ENCODE results near the gene RAP1A.
"Not testable (repeated sequence)": the region's sequence is repeated elsewhere in the genome, so short reads cannot be mapped to it uniquely, and the experiment has no call there.

RAP1A gene

DNA sequence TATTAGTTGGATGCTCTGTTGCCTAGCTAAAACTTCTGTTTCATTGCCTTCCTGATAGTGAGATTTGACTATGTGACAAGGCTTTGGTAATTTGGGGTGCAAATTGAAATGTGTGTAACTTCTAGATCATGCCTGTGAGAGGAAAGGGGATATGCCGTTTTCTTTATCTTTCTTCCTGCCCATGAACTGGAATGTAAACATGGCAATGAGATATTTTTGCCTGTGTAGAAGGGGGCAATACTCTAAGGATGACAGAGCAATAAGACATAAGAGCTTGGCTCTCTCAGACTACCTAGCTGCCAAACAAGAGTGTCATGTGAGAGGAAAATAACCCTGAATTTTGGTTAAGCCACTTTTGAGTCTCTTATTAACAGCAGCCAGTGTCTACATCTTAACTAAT lies 49.7 kb downstream of the RAP1A start:
- no peak for DNase-seq

DNA sequence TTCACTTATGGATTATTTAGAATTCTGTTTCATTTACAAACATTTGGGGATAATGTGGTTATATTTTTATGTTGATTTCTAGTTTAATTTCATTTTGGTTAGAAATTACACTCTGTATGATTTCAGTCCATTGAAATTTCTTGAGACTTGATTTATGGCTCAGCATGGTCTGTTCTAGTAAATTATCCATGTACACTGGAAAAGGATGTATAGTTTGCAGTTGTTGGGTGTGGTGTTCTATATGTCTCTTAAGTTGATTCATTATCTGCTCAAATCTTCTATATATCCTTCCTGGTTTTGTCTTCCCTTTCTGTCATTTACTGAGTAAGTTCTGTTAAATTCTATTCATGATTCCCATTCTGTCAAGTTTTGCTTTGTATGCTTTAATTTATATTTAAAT lies 52.3 kb downstream of the RAP1A start:
- no peak for DNase-seq

DNA sequence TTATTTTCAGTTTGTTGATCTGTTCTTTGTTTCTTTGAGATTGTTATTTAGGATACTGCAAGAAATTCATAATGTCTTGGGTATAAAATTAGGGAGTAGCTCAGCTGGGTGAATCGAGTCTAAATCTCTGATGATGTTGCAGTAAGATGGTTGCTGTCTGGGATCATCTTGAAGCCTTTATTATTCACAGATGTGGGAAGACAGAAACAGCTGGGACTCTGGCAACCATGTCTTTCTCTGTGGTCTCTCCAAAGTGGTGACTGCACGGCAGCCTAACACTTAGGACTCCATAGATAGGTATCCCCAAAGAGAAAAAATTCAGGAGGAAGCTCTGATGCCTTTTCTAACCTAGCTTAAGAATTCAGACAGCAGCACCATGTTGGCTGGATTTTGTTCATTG lies 52.7 kb downstream of the RAP1A start:
- no peak for DNase-seq

DNA sequence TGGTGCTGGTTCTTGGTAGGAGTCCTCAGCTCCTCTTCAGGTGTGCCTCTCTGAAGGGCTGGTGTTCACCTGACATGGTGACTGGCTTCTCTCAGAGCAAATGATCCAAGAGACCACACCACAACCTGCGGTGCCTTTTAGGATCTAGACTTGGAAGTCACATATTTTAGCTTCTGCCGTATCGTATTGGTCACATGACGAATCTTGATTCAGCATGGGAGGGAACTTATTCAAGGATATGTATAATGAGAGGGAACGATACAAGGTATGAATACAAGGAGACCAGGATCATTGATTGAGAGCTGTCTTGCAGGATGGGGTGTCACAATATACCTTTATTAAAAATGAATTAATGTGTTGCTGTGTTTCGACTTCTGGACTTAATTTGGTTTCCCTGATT lies 58.0 kb downstream of the RAP1A start:
- no peak for DNase-seq

DNA sequence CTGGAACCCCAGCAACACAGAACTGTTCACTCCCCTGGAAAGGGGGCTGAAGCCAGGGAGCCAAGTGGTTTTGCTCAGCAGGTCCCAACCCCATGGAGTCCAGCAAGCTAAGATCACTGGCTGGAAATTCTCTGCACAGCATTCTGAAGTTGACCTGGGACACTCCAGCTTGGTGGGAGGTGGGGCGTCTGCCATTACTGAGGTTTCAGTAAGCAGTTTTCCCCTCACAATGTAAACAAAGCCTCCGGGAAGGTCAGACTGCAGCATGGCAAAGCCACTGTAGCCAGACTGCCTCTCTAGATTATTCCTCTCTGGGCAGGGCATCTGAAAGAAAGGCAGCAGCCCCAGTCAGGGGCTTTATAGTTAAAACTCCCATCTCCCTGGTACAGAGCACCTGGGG lies 60.0 kb downstream of the RAP1A start:
- no peak for DNase-seq

DNA sequence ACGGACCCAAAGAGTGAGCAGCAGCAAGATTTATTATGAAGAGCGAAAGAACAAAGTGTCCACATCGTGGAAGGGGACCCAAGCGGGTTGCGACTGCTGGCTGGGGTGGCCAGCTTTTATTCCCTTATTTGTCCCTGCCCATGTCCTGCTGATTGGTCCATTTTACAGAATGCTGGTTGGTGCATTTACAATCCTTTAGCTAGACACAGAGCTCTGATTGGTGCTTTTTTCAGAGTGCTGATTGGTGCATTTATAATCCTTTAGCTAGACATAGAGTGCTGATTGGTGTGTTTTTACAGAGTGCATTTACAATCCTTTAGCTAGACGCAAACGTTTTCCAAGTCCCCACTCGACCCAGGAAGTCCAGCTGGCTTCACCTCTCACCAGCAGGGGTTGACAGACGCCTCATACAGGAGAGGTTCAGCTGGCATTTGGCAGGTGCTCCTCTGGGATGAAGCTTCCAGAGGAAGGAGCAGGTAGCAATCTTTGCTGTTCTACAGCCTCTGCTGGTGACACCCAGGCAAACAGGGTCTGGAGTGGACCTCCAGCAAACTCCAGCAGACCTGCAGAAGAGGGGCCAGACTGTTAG lies 60.7 kb downstream of the RAP1A start:
- not testable (repeated sequence) for DNase-seq

DNA sequence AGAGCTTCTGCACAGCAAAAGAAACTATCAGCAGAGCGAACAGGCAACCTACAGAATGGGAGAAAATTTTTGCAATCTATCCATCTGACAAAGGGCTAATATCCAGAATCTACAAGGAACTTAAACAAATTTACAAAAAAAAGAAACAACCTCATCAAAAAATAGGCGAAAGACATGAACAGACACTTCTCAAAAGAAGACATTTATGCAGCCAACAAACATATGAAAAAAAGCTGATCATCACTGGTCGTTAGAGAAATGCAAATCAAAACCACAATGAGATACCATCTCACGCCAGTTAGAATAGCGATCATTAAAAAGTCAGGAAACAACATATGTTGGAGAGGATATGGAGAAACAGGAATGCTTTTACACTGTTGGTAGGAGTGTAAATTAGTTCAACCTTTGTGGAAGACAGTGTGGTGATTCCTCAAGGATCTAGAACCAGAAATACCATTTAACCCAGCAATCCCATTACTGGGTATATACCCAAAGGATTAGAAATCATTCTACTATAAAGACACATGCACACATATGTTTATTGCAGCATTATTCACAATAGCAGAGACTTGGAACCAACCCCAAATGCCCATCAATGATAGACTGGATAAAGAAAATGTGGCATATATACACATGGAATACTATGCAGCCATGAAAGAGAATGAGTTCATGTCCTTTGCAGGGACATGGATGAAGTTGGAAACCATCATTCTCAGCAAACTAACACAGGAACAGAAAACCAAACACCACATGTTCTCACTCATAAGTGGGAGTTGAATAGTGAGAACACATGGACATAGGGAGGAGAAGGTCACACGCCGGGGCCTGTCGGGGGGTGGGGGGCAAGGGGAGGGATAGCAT lies 65.9 kb downstream of the RAP1A start:
- DNase-seq, result not testable (repeated sequence)

DNA sequence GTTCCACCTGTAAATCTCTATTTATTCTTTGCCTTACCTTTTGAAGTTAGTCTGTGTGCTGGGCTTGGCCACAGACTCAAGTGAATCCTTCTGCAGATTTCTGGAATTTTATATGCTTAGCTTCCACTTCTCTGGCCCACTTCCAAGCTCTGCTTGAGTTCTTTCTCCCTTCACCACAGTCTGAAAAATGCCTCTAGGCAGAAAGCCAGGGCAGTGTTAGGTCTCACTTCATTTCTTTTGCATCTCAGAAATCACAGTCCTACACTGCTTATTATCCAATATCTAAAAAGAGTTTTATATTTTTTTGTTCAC lies 70.7 kb downstream of the RAP1A start:
- no peak for DNase-seq

DNA sequence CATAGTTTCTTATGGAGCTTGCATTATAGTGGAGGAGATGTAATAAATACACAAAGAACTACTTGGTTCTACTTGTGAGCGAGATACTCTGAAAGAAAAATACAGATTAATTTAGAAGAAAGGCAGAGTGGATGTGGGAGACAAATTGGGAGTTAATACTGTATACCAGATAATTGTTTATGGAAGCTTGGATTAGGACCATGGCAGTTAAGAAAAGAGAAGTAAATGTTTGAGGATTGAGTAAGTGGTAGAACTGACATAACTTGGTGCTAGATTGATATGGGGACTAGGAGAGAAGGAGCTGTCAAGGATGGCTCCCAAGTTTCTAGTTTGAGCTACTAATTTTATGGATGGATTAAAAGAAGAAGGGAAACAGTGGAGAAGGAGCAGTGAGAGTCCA lies 72.3 kb downstream of the RAP1A start:
- no peak for DNase-seq

DNA sequence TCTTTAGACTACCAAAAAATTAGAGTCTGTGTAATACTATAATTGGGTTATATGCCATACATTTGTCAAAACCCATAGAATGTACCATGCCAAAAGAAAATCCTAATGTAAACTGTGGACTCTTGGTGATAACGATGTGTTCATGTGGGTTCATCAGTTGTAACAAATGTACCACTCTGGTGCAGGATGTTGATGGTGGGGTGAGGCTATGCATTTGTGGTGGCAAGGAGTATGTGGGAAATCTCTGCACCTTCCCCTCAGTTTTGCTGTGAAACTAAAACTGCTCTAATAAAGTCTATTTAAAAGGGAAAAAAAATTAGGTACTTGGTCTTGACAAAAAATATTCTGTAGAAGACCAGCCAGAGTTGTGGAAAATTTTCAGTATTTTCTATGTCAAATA lies 76.2 kb downstream of the RAP1A start:
- DNase-seq, result no peak

DNA sequence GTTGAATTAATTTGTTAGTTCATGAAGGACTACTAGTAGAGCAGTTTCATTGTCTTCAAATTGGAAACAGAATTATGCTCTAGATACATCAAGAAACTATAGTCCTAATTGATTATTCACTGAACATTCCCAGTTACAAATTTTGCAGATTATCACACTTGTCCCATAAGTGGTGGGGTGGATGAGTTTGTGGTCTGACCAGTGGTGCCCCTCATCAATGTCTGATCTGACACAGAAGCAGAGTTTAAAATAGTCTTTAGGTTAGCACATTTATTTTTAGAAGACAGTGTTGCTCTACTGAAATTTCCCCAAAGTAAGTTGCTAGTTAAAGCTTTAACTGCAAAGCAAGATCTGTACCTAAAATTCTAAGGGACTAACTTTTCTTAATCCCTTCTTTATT lies 76.7 kb downstream of the RAP1A start:
- DNase-seq, result no peak

DNA sequence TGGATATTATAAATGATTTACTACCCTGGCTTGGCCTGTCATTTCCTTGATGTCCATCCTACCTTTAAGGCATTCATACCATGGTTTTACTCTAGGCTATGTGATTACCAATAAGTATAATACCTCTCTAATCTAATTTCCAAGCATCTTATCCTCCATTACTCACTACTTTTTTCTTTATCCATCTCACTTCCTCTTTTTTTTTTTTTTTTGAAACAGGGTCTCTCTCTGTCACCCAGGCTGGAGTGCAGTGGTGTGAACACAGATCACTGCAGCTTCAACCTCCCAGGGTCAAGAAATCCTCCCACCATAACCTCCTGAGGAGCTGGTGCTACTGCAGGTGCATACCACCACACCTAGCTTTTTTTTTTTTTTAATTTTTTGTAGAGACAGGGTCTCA lies 79.7 kb downstream of the RAP1A start:
- no peak for DNase-seq

DNA sequence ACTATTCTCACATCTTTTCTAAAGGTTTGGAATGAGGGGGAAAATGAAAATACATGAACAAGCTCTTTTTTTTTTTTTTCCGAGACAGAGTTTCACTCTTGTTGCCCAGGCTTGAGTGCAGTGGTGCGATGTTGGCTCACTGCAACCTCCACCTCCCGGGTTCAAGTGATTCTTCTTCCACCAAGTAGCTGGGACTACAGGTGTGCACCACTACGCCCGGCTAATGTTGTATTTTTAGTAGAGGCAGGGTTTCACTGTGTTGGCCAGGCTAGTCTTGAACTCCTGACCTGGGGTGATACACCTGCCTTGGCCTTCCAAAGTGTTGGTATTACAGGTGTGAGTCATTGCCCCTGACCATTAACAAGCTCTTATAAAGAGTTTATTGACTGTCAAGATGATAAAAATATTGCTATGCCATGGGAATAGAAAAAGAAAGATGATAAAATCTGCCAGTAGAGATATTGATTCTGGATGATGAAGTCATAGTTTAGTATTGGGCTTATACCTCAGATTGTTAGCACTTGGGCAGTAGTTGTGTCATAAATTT lies 83.0 kb downstream of the RAP1A start:
- no peak for DNase-seq

DNA sequence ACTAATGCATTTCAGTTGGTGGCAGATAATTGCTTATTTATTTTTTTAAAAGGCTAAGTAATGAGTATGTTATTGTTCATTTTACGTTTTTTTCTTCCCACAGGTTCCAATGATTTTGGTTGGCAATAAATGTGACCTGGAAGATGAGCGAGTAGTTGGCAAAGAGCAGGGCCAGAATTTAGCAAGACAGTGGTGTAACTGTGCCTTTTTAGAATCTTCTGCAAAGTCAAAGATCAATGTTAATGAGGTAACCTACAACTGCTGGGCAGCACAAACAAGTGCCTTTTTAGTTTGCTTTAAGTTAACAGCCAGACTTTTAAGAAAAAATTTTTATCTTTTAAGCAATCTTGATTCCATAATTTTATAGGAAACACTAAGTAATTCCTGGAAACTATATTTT lies 84.7 kb downstream of the RAP1A start:
- no peak for DNase-seq

DNA sequence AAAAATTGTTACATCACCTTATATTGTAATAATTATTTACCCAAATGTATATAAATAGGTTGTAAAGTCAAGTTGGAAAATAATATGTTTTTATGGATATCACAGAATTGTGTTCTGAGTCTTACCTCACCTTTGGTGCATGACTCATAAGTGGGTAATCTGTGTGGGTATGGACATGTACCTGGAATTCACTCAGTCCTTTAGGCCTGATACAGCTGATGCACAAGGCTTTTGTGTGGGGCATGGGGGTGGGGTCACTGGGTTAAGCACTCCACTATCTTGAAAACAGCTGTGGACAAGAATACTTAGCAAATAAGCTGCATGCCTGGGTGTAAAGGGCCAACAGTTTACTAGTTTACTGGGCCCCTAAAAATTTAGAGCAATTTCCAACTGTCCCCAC lies 85.2 kb downstream of the RAP1A start:
- no peak for DNase-seq

DNA sequence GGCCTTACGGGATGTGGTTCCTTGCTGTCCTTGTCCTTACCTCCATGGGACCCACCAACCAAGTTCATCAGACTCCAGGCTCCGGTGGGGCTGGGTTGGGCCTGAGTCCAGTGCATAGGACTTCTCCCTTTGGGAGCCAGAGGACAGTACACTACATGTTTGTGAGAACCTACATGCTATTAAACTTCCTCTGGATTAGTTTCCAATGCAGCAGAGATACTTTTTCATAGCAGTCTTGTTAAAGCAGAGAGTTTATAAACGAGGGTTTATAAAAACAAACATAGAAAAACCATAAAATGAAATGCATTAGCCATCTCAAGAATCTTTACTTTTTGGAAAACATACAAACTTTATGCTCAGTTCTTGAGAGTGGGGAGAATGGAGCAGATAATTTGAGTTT lies 86.3 kb downstream of the RAP1A start:
- no peak for DNase-seq

DNA sequence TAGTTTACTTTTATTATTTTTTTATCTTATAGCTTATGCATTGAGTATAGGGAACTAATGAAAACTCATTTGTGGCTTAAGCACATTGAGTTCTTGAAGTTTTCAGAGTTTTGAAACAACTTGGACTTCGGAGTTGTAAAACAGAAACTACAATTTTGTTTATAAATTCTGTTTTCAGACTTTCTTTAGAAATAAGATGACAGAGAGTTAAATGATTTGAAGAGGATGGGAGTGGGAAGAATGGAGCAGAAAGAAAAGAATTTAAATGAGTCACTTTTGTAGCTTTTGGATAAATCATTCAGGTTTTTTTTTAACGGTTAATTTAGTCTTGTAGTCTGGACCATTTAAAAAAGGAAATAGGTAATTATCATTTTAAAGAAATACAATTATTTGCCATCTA lies 87.3 kb downstream of the RAP1A start:
- no peak for DNase-seq

DNA sequence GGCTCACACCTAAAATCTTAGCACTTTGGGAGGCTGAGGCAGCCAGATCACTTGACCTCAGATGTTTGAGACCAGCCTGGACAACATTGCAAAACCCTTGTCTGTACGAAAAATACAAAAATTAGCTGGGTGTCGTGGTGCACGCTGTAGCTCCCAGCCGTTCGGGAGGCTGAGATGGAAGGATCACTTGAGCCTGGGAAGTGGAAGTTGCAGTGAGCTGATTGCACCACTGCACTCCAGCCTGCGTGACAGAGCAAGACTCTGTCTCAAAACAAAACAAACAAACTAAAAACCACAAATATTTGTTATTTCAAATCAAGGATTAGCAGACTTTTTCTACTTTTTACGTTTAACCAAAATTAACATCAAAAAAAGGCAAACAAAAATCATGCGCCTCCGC lies 88.3 kb downstream of the RAP1A start:
- DNase-seq, result no peak

DNA sequence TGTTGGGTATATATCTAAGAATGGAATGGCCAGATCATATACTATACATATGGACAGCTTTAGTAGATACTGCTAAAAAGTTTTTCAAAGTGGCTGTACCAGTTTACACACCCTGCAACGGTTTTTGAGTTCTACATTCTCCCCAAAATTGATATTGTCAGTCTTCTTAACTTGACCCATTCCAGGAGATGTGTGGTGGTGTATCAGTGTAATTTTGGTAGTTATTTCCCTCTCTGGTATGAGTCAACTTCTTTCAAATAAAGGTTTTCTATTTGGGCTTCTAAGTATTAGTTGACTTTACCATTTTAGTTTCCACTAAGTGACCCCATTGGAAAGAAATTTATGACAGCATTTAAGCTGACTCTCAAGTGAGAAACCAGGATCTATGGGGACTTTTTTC lies 90.4 kb downstream of the RAP1A start:
- DNase-seq, result no peak

DNA sequence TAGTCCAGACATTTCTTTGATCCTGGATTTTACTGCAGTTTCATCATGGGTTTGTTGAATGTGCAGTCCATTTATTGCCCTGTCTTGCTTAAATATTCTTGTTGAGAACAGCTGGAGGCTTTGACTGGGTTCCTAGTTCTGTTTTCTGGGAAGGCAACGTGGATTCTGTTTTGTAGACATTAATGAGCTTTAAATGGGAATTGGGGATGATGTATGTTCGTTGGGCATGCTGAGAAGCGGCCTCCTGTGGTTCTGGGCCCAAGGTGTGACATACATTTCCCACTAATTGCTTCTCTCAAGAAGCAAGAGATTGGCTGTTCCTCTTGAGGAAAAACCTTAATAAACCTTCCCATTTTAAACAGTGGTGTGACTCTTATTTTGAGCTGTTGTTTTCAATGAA lies 96.7 kb downstream of the RAP1A start:
- DNase-seq, result no peak

DNA sequence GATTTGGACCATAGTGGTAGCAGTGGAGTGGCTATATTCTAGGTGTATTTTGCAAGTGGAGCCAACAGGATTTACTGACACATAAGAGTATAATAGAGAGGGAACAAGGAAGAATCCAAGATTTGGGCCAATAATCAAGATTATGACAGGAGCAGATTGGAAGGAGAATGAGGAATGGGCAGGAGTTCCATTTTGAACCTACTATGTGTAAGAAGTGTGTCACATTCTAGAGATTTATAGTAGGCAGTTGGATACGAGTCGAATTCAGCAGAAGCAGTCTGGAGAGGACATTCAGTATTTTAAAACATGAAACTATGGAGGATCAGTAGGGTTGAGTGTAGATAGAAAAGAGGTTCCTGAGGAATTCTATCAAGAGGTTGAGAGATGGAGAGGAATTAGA lies 97.9 kb downstream of the RAP1A start:
- DNase-seq, result no peak

DNA sequence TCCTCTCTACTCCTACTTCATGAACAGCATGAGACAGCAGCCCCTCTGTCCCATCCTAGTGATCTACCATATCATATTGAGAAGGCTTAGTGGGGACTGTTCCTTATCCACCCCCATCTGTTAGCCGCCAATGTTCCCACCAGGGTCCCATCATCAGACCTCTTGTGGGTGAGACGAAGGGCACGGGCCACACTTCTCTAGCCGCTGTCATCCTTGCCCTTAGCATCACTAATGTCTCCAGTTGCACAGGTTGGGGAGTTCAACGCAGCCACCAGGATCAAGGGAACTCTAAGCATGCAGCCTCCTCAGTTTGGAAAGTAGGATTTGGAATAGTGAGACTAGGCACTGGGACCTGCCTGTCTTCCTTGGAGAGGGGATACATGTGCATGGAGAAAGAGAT lies 99.5 kb downstream of the RAP1A start:
- DNase-seq, result no peak

DNA sequence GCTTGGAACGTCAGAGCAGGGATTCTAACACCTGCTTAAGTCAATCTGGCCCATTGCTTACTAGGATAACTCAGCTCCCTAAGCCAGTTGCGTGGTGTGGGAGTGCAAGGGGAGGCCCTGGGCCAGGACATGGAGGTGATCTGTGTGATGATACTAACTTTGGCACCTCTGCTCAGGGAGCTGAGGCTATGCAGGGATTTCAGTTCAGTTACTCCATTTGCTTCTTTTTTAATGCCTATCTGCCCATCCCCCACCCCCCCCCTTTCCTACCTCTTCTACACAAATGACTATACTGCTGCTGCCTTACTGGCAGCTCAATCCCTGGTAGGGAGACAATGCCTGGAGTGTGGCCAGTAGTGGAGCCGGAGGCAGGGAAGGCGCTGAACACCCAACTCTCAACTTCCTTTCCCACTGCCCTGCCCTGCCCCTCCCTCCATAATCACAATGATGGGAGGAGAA lies 100.1 kb downstream of the RAP1A start:
- no peak for DNase-seq

DNA sequence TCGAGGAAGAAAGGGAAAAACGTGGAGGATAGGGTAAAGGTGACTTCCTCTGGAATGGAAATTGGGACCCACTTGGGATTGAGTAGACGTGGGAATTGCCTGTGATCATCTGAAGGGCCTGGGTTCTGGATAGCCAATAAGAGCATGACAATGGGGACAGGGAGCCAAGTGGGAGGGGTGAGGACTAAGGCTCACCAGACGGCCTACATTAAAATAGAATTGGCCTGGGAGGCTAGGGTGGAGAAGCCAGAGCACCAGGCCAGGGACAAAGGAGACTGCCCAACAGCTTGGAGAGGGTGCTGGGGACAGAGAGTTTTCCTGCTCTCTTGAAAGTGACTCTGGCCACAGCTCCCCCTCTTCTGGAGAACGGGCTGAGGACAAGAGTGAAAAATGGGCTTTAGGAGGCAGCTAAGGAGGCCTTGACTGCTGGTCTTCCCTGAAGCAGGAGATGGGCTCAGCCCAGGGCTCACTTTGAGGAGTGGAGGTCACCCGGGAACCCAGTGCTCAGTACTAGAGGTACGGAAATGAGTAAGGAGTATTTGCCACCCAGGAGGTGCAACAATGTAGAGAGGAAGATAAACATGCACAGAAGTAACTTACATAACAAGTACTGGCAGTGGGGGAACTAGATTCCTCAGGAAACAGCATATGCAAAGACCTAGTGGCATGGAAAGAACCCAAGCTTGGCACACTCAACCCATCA lies 100.8 kb downstream of the RAP1A start:
- DNase-seq, result no peak
